Liver (tissue), 9 donors: ENCODE measurements around the gene ABCA1. TPM values are rescaled to one million over a fixed set of nuclear protein-coding genes. Genes with fewer than 3 reads are reported as not detected.

Experiments
- DNase-seq: peaks from one replicate; pipeline ENCODE4 v3.0.0-alpha.2; 2017; ENCODE audit warnings: low spot score
- H3K27ac ChIP-seq, 2 donors: one replicate each; pipeline ENCODE4 v1.7.0; 2013; ENCODE audit warnings: inconsistent platforms in 2 of 2, low read length in 2 of 2, control low read depth in 1 of 2, low read depth in 1 of 2, mild to moderate bottlenecking in 1 of 2
- H3K27me3 ChIP-seq, 4 donors: one replicate each; pipeline versions ENCODE4 v1.6.1 to v1.7.0; 2013; ENCODE audit warnings: low read length in 3 of 4, inconsistent platforms in 1 of 4, mild to moderate bottlenecking in 1 of 4, moderate library complexity in 1 of 4; ENCODE audit not compliant: control insufficient read depth in 4 of 4, insufficient read depth in 4 of 4
- H3K36me3 ChIP-seq, 4 donors: one replicate each; pipeline versions ENCODE4 v1.6.1 to v1.7.0; 2013; ENCODE audit warnings: low read length in 3 of 4, mild to moderate bottlenecking in 3 of 4, low read depth in 1 of 4, moderate library complexity in 1 of 4; ENCODE audit not compliant: control insufficient read depth in 4 of 4, insufficient read depth in 3 of 4
- H3K4me1 ChIP-seq, 4 donors: one replicate each; pipeline versions ENCODE4 v1.6.1 to v1.7.0; 2013; ENCODE audit warnings: low read length in 3 of 4, mild to moderate bottlenecking in 3 of 4, moderate library complexity in 1 of 4; ENCODE audit not compliant: control insufficient read depth in 4 of 4, insufficient read depth in 4 of 4
- H3K4me3 ChIP-seq, 3 donors: one replicate each; pipeline versions ENCODE4 v1.6.1 to v1.7.0; 2013; ENCODE audit warnings: low read length in 3 of 3, control low read depth in 1 of 3, low read depth in 1 of 3, mild to moderate bottlenecking in 1 of 3
- H3K9ac ChIP-seq, 2 donors: one replicate each; pipeline ENCODE4 v1.7.0; 2013; ENCODE audit warnings: low read length in 2 of 2, mild to moderate bottlenecking in 2 of 2, moderate library complexity in 2 of 2, control low read depth in 1 of 2, low read depth in 1 of 2
- H3K9me3 ChIP-seq, 4 donors: one replicate each; pipeline versions ENCODE4 v1.6.1 to v1.7.0; 2013; ENCODE audit warnings: low read length in 3 of 4; ENCODE audit not compliant: control insufficient read depth in 4 of 4
- ATF3 ChIP-seq: IDR thresholded peaks from 2 replicates; pipeline ENCODE4 v1.6.1; 2016; ENCODE audit warnings: antibody characterized with exemption
- CTCF ChIP-seq: fragments of 150-350 bp; IDR thresholded peaks from 2 replicates; pipeline ENCODE4 v1.5.1; 2017; ENCODE audit warnings: improper control_type of control experiment, low read depth, low read length; ENCODE audit not compliant: missing input control
- EGR1 ChIP-seq, 2 donors: IDR thresholded peaks; 2 replicates each; pipeline ENCODE4 v1.6.1; 2016 to 2018; ENCODE audit warnings: antibody characterized with exemption in 2 of 2, low read depth in 2 of 2
- FOXA1 ChIP-seq: IDR thresholded peaks from 2 replicates; pipeline ENCODE4 v1.6.1; 2016; ENCODE audit warnings: antibody characterized with exemption
- FOXA2 ChIP-seq: IDR thresholded peaks from 2 replicates; pipeline ENCODE4 v1.6.1; 2016; ENCODE audit warnings: antibody characterized with exemption
- GABPA ChIP-seq, 2 donors: IDR thresholded peaks in 1 of 2; conservative IDR thresholded peaks in 1 of 2; 2 replicates each; pipeline ENCODE4 v1.6.1; 2016; ENCODE audit warnings: antibody characterized with exemption in 2 of 2, mild to moderate bottlenecking in 1 of 2, moderate library complexity in 1 of 2
- HNF4A ChIP-seq, 2 donors: conservative IDR thresholded peaks; 2 replicates each; pipeline ENCODE4 v1.6.1; 2016; ENCODE audit warnings: antibody characterized with exemption in 2 of 2, mild to moderate bottlenecking in 2 of 2
- HNF4G ChIP-seq: IDR thresholded peaks from 2 replicates; pipeline ENCODE4 v1.6.1; 2016; ENCODE audit warnings: antibody characterized with exemption
- JUND ChIP-seq, 2 donors: IDR thresholded peaks; 2 replicates each; pipeline ENCODE4 v1.6.1; 2016; ENCODE audit warnings: antibody characterized with exemption in 2 of 2
- MAX ChIP-seq: IDR thresholded peaks from 2 replicates; pipeline ENCODE4 v1.6.1; 2016; ENCODE audit warnings: antibody characterized with exemption
- NR2F2 ChIP-seq: IDR thresholded peaks from 2 replicates; pipeline ENCODE4 v1.6.1; 2016; ENCODE audit warnings: antibody characterized with exemption
- RAD21 ChIP-seq, 2 donors: IDR thresholded peaks; 2 replicates each; pipeline ENCODE4 v1.6.1; 2016; ENCODE audit warnings: antibody characterized with exemption in 2 of 2, mild to moderate bottlenecking in 2 of 2
- REST ChIP-seq: IDR thresholded peaks from 2 replicates; pipeline ENCODE4 v1.6.1; 2016; ENCODE audit warnings: antibody characterized with exemption, mild to moderate bottlenecking
- RXRA ChIP-seq, 2 donors: IDR thresholded peaks; 2 replicates each; pipeline ENCODE4 v1.6.1; 2017 to 2018; ENCODE audit warnings: antibody characterized with exemption in 2 of 2, mild to moderate bottlenecking in 1 of 2
- SP1 ChIP-seq: IDR thresholded peaks from 2 replicates; pipeline ENCODE4 v1.6.1; 2018; ENCODE audit warnings: antibody characterized with exemption, mild to moderate bottlenecking
- TAF1 ChIP-seq: conservative IDR thresholded peaks from 2 replicates; pipeline ENCODE4 v1.6.1; 2016; ENCODE audit warnings: antibody characterized with exemption, mild to moderate bottlenecking
- YY1 ChIP-seq: IDR thresholded peaks from 2 replicates; pipeline ENCODE4 v1.6.1; 2016; ENCODE audit warnings: antibody characterized with exemption, mild to moderate bottlenecking
- ZBTB33 ChIP-seq: IDR thresholded peaks from 2 replicates; pipeline ENCODE4 v1.6.1; 2016; ENCODE audit warnings: antibody characterized with exemption
- WGBS: extraction: QIAGEN DNeasy Blood & Tissue Kit; methylation state at CpG from one replicate; pipeline ENCODE4 v1.1.7; 2013; 5-methylcytosine and 5-hydroxymethylcytosine counted together
- polyA plus RNA-seq, 2 donors: library from polyadenylated mRNA; stranded (reverse) in 1 of 2; unstranded in 1 of 2; fragments of 200-250 nt in 1 of 2; fragments of >200 nt in 1 of 2; fragmentation: Nextera tagmentation in 1 of 2; extraction: Ambion mirVana in 1 of 2; gene quantifications; one replicate each; pipeline versions ENCODE4 v1.2.1 to v1.2.3, GENCODE V29; 2013 to 2015
- total RNA-seq, 2 donors: library from RNA; depleted of rRNA; stranded (reverse); fragments of >200 nt; gene quantifications; one replicate each; pipeline ENCODE4 v1.2.3, GENCODE V29; 2014
- donor health status: healthy.
- donor health status: healthy.
- donor health status: healthy.
- donor health status: healthy.
- donor health status: healthy.

The ABCA1 gene
- total and polyA plus RNA-seq, 4 donors, result 15.4 to 223 (median 62.9) TPM

GRCh38 chr9:104869811-104870210, 58.1 kb downstream of the ABCA1 start:
- H3K9ac ChIP-seq, result no peak overlapping the region
- DNase-seq, result no peak
- no peak for TF ChIP-seq HNF4G
- no peak for TF ChIP-seq EGR1 (IDR thresholded peaks at IDR 0.05; ENCODE audit: low read depth in 2 of 2)
- TF ChIP-seq TAF1, result no peak
- no peak for TF ChIP-seq JUND (IDR thresholded peaks at IDR 0.05)
- no peak for TF ChIP-seq YY1
- TF ChIP-seq FOXA2, result no peak
- no peak for TF ChIP-seq MAX
- no peak for TF ChIP-seq REST
- no peak for TF ChIP-seq RXRA (IDR thresholded peaks at IDR 0.05)
- TF ChIP-seq RAD21 (IDR thresholded peaks at IDR 0.05), result no peak
- no peak for TF ChIP-seq SP1
- TF ChIP-seq FOXA1, result no peak
- TF ChIP-seq NR2F2, result no peak
- TF ChIP-seq ATF3, result no peak
- no peak for TF ChIP-seq HNF4A (conservative IDR thresholded peaks at IDR 0.05)
- TF ChIP-seq GABPA (IDR thresholded peaks at IDR 0.05 in 1 of 2, conservative IDR thresholded peaks at IDR 0.05 in 1 of 2), result no peak
- no peak for TF ChIP-seq CTCF
- no peak for TF ChIP-seq ZBTB33

More at GRCh38 chr9:104869811-104870210, 58.1 kb downstream of the ABCA1 start:
- peaks cover 4 to 53% (median 31%) of the 10 kb centered on the region in 4 donors for H3K36me3 ChIP-seq
- 75% methylated on average over 1 of the region's 1 CpG for WGBS
- H3K27me3 ChIP-seq, result no peaks in the 10 kb centered on the region
- peak overlapping the region; percentile 72 to 81 for H3K27ac ChIP-seq
- H3K4me1 ChIP-seq, result peaks cover 21 to 74% (median 54%) of the 10 kb centered on the region in 4 donors
- H3K4me3 ChIP-seq, result no peak overlapping the region
- no peaks in the 10 kb centered on the region for H3K9me3 ChIP-seq
